HG03159 (cell line): ENCODE measurements around the gene PRND.
"Not testable (repeated sequence)": the region's sequence is repeated elsewhere in the genome, so short reads cannot be mapped to it uniquely, and the experiment has no call there.

Experiments
- ATAC-seq: cut with Tn5 transposase; IDR thresholded peaks from one replicate; pipeline ENCODE4 v1.9.1; 2021; ENCODE audit warnings: mild to moderate bottlenecking, moderate library complexity; ENCODE audit not compliant: unreplicated experiment

The PRND gene

DNA sequence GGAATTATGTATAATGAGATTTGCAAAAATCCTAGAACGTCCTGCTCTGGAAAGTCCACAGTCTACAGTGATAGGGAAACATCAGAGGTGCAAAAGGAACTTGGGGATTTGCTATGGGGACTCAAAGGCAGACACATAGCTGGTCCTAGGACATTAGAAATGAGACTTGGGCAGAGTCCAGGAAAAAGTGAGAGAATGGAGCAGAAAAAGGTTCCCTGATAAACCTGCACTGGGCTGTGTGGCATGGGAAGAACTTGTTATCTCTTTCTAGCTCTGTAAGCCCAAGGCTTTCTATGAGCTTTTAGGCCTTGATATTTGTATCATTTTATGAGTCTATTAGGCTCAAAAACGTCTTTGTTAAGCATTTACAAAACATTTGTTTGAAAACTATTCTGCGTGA, 15.2 kb downstream of the PRND start:
- ATAC-seq, result no peak

DNA sequence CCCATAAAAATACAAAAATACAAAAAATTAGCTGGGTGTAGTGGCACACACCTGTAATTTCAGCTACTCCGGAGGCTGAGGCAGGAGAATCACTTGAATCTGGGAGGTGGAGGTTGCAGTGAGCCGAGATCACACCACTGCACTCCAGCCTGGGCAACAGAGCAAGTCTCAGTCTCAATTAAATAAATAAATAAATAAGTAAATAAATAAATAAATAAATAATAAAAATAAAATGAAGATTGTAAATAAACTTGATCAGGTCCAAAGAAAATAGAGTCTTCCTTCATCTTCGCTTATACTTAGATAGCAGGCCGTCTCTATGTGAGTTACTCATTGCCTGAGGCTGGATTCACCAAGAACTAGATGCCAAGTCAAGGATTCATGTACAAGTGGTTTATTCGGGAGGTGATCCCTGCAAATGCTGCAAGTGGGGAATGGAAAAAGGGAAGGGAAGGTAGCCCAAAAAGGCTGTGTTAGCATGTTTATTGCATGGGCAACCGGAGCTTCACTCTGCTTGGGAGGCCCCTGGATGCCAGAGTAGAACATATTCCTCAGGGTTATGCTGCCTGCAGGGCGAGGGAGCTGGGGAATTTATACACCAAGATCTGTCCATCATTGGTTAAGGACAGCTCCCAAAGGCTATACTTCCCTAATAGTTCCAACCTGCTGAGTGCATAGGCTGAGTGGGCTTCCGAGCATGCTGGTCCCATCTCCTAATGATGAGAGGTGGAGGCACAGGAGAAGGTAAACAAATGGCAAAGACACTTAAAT, 16.3 kb downstream of the PRND start:
- ATAC-seq, result no peak

DNA sequence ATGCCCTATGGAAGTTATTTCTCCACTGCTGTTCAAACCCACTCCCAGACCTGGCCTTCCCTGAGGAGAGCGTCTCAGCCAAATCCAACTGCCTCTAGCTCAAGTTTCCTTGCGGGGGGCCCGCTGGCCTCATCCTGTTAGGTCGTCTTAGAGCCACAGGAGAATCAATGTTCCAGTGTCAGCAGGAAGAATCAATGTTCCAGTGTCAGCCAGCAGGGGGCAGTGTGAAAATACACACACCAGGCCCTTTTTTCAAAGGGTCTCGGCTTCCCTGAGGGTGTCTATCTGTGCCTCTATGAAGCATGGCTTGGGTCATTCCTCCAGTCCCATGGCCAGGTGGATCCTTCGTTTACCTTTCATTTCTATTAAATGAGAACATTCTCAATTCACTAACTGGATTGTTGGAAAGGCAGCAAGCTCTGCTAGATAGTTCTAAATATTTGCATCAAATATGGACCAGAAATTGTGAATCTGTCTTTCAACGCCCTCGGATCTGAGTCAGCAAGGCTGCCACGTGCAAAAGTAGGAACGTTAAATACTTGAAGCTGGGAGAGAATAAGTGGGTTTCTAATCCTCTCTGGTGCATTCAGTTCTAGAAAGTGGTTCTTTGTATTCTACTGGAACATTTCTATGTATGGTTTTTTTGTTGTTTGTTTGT, 19.2 kb downstream of the PRND start:
- ATAC-seq, result no peak

DNA sequence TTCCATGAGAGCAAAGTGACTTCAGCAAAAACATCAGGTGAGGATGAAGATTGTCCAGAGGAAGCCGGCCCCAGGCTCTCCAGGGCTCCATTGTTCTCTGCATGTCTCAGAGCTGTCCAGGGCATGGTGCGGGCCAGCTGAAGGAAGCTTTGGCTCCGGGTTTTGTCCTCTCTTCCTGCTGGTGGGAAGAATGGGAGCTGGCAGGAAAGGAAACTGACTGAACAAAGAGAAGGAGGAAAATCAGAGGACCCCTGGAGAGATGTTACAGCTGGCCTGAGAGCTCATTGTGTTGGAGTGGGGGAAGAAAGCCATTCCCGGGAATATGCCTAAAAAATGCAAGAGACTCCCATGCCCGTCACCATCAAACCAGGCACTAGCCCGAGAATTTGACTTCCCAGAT, 27.1 kb downstream of the PRND start:
- ATAC-seq, result no peak

DNA sequence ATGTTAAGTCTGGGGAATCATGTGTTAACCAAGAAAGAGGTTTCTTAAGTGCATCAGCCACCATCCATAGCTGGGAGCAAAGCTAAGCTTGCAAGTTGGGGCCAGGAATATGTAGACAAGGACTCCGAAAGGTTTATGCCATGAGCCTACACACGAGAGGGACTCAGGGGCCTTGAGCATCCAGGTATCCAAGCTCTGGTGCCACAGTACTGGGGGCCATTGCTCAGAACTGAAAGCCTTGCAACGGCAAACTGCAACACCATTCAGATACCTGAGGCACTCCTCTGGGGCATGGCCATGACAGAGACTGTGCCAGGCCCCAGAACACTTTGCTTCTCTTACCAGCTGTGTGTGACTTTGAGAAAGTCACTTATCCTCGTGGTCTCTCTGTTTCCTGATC, 27.6 kb downstream of the PRND start:
- ATAC-seq, result no peak

- no peak for ATAC-seq
Observed at GRCh38 chr20:4750381-4750780, 28.7 kb downstream of the PRND start.

GRCh38 chr20:4759100-4759884, 37.6 kb downstream of the PRND start:
- ATAC-seq, result not testable (repeated sequence)

DNA sequence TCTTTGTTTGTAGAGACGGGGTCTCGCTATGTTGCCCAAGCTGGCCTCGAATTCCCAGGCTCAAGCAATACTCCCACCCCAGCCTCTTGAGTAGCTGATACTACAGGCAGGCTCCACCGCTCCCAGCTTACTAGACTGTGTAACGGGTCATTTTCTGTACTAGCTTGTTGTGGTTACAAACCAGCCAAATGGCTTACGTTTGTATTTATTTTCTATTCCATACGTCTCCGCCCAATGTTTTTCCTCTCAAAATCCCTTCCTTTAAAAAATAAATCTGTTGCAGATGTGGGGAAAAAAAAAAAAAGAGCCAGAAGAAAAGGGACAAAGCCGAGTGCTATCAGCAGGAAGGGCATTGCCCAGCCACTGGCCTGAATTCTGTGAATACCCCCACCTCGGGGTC, 41.6 kb downstream of the PRND start:
- ATAC-seq, result no peak

DNA sequence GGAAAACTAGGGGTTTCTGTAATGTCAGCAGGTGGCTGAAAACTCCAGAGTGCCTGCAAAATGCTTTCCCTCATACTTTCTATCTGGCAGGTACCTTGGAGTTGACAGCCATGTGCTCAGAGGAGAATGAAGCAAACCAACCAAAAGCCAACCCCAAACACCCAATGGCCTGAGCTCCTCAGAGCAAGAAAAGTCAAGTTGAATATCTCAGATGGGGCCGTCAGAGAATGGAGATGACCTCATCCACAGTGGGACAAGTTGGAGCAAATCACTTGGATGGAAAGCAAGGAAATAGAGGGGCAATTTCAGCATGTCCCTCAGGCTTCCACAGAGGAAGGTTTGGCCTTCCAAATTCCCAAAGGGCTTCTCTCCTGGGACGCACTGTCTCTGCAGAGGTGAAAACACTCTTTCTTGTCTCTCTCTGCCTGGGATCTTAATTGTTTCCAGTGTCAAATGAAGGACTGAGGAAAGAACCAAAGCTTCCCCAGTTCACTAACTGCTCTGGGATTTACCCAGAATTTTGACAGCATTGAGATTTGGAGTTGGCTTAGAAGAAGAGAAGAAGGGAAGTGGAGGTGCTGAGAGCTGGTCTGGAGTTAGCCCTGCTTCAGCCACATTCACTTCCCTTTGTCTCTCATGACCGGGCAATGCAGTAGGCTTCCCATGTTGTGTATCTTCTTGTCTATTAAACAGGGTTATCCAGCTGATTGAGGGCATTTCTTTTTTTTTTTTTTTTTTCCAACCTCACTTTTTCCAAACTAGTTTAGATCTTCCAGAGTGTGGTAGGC, 42.2 kb downstream of the PRND start:
- no peak for ATAC-seq

DNA sequence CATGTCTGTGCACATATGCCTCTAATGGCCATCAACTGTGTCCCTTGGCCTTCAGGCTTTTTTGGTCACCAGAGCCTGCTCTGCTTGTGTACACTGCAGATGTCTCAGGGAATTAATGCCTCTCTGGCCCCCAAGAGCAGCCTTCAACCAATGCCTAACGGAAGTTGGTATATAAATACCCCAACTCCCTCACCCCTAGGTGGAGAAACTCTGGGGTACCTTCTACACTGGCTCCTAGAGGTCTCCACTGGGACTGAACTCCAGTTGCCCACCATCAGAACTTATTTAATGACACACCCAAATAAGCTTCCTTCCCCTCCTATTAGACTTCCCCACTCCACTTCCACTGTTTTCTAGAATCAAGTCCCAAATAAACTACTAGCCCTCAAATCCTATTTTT, 43.1 kb downstream of the PRND start:
- ATAC-seq, result no peak

- ATAC-seq, result no peak
Observed at GRCh38 chr20:4765681-4766080, 44.0 kb downstream of the PRND start.

GRCh38 chr20:4766631-4767030, 44.9 kb downstream of the PRND start:
- no peak for ATAC-seq

DNA sequence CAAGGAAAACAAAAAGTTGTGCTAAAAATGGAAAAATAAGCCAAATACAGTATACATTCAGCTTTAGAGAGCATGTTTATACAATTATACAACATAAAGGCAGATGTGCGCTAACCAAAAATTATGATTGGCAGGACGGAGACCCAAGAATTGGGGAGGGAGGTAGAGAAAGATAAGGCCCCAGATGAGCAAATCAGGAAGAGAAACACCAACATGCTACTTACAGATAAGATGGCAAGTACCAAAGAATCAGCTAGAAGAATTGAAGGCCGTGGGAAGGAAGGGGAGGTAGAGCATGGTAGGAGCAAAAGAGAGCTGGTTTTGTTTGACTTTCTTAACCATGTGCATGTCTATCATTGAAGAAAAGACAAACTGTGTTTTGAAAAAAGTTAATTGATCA, 45.4 kb downstream of the PRND start:
- ATAC-seq, result no peak

DNA sequence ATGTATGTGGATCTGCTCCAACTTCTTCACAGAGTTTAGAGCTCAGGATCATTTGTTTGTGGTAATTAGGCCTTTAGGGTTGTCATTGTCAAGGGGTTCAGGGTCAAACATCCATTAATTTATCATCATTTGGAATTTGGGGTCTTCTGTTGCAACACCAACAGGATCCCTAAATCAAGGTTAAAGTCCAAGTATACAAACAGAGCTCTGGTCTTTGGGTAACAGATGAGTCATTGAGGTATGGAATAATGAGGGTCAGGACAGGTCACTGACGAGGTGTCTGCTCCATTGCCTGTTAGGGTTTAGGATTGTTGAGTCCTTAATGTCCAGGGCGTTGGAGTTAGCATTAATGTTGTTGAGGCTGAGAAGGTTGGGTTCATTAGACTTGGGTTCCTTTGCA, 47.6 kb downstream of the PRND start:
- ATAC-seq, result no peak

GRCh38 chr20:4770026-4770425, 48.3 kb downstream of the PRND start:
- ATAC-seq, result no peak

GRCh38 chr20:4771004-4771403, 49.3 kb downstream of the PRND start:
- no peak for ATAC-seq

- no peak for ATAC-seq
Observed at GRCh38 chr20:4772132-4772531, 50.4 kb downstream of the PRND start.

- ATAC-seq, result not testable (repeated sequence)
Observed at GRCh38 chr20:4773014-4773413, 51.3 kb downstream of the PRND start.

DNA sequence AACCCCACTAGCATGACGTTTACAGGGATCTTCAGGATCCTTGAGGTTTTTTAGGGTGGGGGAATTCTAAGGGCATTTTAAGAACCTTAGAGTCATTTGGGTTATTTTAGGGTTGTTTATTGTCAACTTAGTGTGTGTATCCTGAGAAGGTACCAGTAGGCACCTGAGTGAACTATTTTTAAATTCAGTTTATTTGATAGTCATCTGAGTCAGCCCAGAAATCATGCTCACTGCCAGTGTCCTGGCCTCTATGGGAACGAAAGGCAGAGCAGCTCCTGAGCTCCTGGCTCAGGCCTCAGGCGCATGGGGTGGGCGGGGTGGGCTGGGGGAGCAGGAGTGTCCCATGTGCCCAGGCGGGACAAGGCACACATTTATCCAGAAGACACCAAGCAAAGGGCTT, 52.0 kb downstream of the PRND start:
- ATAC-seq, result no peak

GRCh38 chr20:4774207-4774606, 52.5 kb downstream of the PRND start:
- no peak for ATAC-seq
